Activated CD8-positive, alpha-beta memory T cell treated with anti-CD3 and anti-CD28 coated beads for 4 hours (primary cell): ENCODE measurements around the gene MT2A.
"Not testable (repeated sequence)": the region's sequence is repeated elsewhere in the genome, so short reads cannot be mapped to it uniquely, and the experiment has no call there.

Experiments used
- DNase-seq, 2 donors: peaks; one replicate each; pipeline ENCODE4 v3.0.0-alpha.2; 2020; ENCODE audit warnings: low read depth in 2 of 2

Gene MT2A

GRCh38 chr16:56608043-56608875 is at the start of gene MT2A:
Gene MT2A, plus strand, starts transcription at chr16:56608584. Its CDS starts 72 bp downstream, at chr16:56608656.
- peak; percentile 73 to 77 for DNase-seq

- DNase-seq = no peak
These were observed 49.3 kb upstream of the MT2A start for GRCh38 chr16:56559109-56559508.

GRCh38 chr16:56560447-56560846 is 47.9 kb upstream of the MT2A start:
- DNase-seq = no peak

GRCh38 chr16:56561126-56561525 is 47.3 kb upstream of the MT2A start:
- no peak for DNase-seq

GRCh38 chr16:56564793-56565477 is 43.4 kb upstream of the MT2A start, which contains the start of gene MT4:
Gene MT4, plus strand, starts transcription at chr16:56565073. Its CDS starts 56 bp downstream, at chr16:56565129.
- DNase-seq = no peak

- no peak for DNase-seq
These were observed 38.4 kb upstream of the MT2A start for GRCh38 chr16:56569971-56570370.

- DNase-seq = no peak
These were observed 36.9 kb upstream of the MT2A start for GRCh38 chr16:56571525-56571924.

GRCh38 chr16:56574625-56575024 is 33.8 kb upstream of the MT2A start:
- no peak for DNase-seq

GRCh38 chr16:56576585-56577299 is 31.6 kb upstream of the MT2A start:
- peak; percentile 50 to 73 for DNase-seq

GRCh38 chr16:56577300-56577625 is 31.1 kb upstream of the MT2A start:
- DNase-seq = no peak

- no peak for DNase-seq
These were observed 27.9 kb upstream of the MT2A start for GRCh38 chr16:56580391-56581048.

- not testable (repeated sequence) for DNase-seq
These were observed 25.5 kb upstream of the MT2A start for GRCh38 chr16:56582911-56583310.

GRCh38 chr16:56583351-56584168 is 24.8 kb upstream of the MT2A start:
- no peak for DNase-seq

- no peak for DNase-seq
These were observed 24.1 kb upstream of the MT2A start for GRCh38 chr16:56584276-56584675.

GRCh38 chr16:56588781-56589140 is 19.6 kb upstream of the MT2A start:
- no peak for DNase-seq

GRCh38 chr16:56589141-56590039 is 19.0 kb upstream of the MT2A start, which contains the start of gene MT3:
Gene MT3, plus strand, starts transcription at chr16:56589528. Its CDS starts 63 bp downstream, at chr16:56589591.
- DNase-seq = no peak

GRCh38 chr16:56591377-56592060 is 16.9 kb upstream of the MT2A start:
- DNase-seq = no peak

- DNase-seq = no peak
These were observed 14.7 kb upstream of the MT2A start for GRCh38 chr16:56593573-56594291.

- DNase-seq = no peak
These were observed 14.1 kb upstream of the MT2A start for GRCh38 chr16:56594292-56594619.
